Activated CD8-positive, alpha-beta memory T cell treated with anti-CD3 and anti-CD28 coated beads, Interleukin-2, amount 50 U/mL, for 24 hours (primary cell): Measurements from ENCODE around the gene EPHA3.
"Not testable (repeated sequence)": the region's sequence is repeated elsewhere in the genome, so short reads cannot be mapped to it uniquely, and the experiment has no call there.

Experiments
- DNase-seq: peaks from one replicate; pipeline ENCODE4 v3.0.0-alpha.2; 2020; ENCODE audit errors: extremely low read depth

The EPHA3 gene

DNA sequence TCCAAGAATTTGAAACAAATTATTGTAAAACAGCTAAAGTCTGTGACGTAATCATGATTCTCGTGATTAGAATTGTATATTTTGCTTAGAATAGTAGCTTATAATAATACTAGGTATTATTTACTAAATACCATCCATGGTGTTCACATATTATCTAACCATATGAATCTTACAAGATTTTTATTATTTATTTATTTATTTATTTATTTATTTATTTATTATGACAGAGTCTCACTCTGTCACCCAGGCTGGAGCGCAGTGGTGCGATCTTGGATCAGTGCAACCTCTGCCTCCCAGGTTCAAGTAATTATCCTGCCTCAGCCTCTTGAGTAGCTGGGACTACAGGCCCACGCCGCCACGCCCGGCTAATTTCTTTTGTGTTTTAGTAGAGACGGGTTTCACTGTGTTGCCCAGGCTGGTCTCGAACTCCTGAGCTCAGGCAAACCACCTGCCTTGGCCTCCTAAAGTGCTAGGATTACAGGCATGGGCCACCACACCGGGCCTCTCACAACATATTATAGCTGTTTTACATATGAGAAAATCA is 173.5 kb downstream of the EPHA3 start:
- DNase-seq = no peak

DNA sequence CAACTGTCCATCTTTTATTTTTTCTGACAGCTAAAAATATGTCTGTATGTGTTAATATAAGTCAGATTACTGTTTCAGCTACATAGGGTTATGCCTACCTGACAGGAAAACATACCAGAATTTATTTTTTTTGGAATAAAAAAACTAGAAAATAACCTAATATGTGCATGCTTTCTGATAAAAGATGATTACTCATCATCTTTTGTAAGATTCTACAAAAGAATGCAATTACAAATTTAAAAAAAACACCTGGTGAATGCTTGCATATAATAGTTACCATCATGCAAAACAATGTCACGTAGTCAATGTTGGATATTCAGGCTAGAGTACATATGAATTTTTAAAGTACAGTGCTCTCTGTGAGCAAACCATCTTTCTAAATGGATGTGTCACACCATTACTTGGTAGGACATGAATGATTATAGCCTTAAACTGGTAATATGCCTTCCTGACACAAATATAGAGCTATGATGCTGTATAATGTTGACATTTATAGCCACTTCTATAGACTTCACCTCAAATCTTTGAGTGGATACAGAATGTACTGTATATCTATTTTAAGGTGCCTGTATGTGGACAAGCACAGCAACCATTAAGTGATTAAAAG is 180.6 kb downstream of the EPHA3 start:
- DNase-seq = no peak

DNA sequence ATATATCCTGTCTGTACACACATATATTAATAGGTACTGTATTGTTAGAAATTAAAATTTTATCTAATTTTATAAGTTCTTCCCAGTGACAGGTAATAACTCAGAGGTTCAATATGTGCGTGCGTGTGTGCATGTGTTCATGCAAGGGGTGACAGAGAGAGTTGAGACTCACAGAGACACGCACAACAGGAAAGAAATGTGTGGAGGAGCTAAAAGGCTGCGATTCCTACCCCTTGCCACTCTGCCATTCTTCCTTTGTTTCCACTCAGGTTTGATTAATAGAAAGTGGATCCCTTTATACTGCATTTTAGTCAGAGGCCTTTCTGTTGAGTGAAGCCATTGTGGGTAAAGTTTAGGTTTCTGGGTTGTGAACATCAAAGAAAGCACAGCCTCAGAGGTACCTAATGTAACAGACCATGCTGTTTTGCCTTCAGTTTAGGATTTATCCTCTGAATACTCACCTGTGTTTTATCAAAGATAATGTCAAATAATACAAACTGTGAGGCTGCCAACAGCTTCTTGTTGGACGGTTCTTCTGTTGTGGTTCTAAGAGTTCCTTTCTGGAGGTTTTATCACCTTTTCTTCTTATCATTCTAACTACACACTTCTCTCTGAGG is 182.3 kb downstream of the EPHA3 start:
- DNase-seq = no peak

DNA sequence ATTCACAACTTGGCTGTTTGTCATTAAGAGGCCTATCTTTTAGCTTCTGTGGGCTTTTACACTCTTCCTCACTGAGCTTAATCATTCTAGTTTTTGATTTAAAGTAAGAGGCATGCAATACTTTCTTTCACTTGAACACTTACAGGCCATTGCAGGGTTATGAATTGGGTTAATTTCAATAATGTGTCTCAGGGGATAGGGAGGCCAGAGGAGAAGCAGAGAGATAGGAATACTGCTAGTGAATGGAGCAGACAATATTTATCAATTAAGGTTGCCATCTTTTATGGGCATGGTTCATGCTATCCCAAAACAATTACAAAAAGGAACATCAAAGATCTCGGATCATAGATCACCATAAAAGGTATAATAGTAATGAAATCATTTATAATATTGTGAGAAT is 189.8 kb downstream of the EPHA3 start:
- no peak for DNase-seq

DNA sequence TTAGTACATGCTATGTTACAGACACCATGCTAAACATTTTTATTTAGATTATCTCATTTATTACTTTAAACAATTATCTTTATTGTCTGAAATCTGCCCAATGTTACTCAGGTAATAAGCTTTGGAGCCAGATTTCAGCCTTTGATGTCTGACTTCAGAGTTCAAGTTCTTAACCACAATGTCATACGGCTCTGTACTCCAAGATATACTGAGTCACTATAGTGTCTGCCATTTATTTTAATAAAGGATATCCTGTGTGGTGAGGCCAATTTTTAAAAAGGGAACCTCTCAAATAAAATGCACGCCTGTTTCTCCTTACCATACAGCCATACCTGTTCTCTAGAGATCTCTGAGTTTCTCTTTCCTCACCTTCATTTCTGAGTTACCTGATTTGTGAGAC is 193.1 kb downstream of the EPHA3 start:
- DNase-seq = no peak

DNA sequence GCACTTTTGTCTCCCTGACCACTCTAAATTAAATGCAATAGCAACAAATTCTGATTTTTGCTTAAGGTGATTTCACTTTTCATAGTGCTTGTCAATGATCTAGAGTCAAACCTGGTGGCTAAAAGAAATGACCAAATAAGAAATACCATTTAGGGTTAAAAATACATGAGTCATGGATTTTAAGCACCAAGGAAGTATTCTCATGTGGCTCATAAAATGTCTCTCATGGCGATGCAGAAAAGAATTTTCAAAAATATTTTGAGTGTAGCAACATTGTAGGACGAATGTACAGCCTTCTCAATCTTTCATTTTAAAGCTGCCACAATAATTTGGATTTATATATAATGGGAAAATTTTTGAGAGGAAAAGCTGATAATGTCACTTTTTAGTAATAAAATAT is 193.6 kb downstream of the EPHA3 start:
- DNase-seq = no peak

DNA sequence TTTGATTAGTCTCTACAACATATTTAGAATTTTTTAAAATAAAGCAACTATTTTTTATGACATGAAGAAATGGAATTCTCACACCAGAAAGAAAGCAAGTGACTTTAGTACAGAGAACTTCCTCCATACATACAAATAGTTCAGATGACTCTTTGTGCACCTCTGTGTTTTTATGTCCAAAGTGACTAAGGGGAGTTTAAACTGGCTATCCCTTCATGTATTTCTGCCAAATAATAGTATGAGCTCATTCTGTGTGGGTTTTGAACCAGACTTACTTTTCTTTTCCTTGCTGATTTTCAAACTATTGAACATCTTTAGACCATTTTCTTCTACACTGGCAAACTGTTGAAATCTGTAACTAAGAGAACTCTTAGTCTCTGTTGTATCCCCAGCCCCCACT is 196.3 kb downstream of the EPHA3 start:
- no peak for DNase-seq

DNA sequence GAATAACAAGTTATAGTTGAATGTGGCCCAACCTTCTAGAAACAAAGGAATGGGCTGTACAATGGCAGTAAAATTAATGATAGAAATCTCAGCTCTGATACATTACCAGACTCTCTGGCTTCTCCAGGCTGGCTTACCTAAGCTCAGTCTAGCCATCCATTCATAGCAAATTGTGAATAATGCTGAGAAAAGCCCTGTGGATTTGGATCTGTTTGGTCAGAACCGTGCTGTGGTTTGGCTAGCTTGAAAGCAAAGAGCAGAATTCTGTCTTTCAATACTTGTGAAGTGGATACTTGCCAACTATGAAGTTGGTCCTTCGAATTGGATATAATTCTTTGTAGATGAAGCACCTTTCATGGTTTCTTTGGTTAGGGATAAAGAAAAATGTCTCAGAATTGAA is 199.1 kb downstream of the EPHA3 start:
- no peak for DNase-seq

DNA sequence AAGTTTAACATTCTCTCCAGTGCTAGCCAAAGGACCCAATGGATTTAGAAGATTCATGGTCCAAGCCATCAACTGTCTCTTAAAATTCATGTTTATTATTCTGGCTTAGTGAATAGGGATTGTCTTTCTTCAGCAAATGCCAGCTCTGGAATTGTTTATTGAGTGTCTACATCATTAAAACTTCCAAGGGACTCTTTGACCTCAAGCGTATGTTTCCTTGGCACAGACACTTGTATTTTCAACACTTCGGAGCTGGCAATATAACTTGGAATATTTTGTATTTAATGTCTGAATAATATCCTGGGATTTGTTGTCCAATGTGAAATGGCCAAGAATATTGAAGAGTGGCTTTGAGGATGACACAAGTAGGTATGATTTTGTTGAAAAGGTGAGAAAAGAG is 204.2 kb downstream of the EPHA3 start:
- DNase-seq = no peak

DNA sequence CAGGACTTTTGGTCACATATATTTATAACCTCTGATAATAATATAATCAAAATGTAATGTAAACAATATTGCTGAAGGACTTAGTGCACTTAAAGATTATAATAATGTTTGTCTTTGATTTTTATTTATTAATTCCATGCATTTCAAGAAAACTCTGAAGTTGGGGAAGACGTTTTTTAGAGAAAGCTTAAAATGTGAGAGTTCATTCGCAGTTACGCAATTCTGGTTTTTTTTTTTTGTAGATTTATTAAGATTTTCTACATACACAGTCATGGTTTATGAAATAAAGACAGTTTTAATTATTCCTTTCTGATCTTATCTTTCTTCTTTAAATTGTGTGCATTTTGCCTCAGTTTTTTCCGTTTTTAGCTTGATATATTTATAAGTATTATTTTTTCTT is 204.7 kb downstream of the EPHA3 start:
- DNase-seq = no peak

DNA sequence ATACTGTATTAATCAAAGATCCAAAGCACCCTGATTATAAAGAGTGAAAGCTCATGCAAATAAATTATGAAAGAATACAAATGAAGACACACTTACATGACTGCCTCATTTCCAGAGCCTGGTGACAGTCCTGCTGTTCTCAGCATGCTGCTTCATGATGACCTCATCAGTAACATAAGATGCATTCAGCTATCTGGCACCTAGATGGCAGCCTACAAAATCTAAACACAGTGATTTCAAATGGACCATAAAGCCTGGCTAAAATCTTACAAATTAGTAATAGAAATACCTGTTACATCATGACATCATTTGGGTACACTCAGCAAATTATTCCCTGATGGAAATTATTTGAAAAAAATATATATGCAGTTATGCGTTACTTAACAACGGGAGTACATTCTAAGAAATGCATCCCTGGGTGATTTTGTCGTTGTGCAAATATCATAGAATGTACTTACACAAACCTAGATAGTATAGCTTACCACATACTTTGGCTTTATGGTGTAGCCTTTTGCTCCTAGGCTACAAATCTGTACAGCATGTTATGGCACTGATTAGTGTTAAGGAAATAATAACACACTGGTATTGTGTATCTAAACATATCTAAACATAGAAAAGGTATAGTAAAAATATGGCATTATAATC is 207.2 kb downstream of the EPHA3 start:
- DNase-seq = no peak

DNA sequence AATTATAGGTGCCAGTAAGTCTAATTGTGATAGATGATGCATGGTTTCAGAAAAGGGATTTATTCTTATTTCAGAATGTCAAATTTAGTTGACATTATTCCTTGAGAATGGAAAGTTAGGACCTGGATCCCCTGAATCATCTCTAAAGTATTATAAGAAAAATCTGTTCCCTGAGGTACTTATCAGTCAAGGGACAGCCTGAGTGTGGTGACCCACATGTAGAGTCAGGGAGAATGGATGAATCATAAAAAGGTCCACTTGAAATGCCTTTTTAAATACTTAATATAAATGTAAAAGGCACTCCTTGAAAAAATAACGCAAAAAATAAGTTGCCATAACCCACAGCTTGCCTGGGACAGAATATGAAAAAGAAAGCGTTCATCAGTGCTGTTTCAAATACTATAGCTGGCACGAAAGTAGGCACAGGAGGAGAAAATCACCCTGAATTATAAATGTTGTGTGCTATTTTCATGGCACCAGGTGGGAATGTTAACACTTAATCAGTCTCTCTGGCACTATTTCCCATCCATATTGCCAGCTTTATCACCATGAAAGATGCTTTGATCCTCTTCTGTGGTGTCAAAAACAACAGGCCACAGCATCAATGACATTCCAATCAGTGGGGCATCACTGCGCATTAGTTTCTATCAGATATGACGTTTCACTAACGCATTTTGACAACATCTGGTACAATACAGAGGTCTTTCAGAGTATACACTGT is 208.5 kb downstream of the EPHA3 start:
- no peak for DNase-seq

DNA sequence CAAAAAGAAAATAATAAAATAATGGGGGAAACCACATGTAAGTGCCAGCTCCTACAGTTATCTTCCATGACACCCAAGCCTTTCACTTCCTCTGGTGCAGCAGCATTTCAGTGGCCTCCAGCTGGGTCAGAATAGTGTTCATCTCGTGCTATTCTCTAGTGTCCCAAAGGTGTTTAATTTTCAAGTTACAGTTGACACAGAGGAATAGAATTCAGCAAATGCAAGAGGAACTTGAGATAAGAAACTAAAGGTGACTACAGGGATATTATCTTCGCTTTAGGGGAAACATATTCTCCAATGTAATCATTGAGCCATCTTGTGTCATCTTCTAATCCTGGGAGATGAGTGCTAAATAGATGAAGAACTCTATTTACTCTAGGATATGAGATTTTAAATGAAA is 212.8 kb downstream of the EPHA3 start:
- DNase-seq = no peak

DNA sequence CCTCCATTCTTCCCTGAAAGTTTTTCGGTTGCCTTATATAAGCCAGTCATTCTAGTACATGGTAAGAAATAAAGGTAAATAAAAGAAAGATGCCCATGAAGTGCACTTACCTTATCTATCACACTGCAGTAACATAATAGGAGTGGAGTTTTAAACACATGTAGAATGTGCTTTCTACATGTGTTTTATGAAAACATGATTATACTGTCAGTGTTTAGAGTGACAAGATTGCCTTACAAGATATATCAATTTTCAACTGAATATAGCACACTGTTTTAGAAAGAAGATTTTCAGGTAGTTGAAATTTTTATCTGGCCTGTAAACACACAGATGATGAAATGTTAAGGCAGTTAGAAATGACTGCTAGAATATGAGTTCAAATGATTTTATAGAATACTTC is 219.6 kb downstream of the EPHA3 start:
- no peak for DNase-seq

DNA sequence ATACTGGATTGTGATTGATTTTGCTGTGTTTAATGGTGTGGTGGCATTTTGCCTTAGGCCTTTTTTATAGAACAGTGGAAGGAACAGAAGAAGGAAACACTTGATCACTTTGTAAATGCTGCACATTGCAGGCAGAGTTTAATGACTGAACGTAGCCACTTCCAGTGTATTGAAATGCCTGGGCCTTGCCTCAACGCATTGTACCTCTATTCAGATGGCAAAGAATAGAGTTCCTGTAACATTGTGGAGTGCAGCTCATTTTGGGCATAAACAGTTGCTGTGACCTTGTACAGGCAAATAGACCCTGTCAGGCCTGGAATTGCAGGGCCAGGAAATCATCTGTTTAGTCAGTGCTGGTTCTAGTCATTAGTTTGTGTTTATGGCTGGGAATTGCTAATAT is 225.0 kb downstream of the EPHA3 start:
- no peak for DNase-seq

DNA sequence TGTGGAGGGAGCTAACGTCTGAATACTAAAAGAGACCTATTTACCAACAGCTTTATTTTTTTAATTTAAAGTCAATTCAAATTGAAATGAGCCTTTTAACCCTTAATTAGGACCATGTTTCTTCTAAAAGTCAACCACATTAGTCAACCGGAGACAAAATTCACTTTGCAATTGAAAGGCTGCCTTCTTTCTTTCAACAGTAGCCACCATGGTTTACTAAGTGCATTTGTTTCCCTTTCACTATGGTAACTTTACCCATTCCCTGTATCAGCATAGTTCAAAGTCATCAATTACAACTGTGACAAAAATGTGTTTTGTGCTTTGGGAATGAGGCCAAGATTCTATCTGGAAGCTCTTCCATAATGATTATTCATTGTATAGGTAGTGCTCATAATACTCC is 225.4 kb downstream of the EPHA3 start:
- no peak for DNase-seq

DNA sequence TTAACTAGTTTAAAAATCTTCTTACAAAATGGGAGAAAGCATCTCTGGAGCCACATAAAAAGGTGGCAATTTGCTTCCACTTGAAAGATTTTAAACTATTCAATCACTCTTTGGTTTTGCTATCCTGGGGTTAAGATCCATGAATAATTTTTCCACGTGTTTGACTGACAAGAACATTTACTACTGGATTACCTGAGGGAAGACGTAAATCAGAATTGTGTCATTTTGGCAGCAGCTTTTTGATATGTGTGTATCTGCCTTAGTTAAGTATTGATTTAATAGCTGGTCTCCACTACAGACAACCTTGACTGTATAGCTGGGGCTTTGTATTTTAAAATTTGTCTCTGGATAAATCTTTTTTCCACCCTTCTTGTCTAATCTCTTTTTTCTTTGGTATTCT is 228.3 kb downstream of the EPHA3 start:
- no peak for DNase-seq

DNA sequence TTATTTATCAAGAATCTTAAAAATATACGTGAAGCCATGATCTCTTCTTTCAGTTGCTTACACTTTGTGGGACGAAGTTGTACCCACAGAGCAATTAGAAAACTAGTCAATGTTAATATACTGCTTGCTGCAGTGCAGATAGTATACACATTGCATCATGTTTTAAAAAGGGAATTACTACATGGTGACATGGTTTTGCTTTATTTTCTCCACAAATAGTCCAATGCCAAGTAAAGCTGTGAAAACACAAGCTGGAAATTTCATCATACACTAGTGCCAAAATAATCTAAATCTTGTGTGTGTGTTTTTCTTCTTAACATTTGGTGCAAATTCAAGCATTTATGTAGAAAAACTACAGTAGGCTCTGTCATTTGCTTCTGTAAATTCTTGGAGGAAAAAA is 233.0 kb downstream of the EPHA3 start:
- no peak for DNase-seq

DNA sequence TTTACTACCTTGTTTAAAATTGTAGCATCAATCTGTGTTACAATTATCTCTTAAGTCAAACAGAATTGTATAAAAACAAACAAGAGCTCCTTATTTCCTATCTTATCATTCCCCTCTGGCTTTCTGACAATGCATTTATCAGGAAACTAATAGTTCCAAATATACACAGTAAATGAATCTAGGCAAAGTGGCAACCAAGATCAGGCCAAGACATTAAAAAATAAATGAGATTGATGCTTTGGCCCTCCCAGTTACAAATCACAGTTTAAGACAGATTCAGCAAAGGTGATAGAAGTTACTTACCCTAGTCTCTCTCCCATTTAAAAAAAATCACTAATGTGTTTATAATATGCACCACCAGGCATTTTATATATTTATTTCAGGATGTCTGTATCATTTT is 236.7 kb downstream of the EPHA3 start:
- no peak for DNase-seq

DNA sequence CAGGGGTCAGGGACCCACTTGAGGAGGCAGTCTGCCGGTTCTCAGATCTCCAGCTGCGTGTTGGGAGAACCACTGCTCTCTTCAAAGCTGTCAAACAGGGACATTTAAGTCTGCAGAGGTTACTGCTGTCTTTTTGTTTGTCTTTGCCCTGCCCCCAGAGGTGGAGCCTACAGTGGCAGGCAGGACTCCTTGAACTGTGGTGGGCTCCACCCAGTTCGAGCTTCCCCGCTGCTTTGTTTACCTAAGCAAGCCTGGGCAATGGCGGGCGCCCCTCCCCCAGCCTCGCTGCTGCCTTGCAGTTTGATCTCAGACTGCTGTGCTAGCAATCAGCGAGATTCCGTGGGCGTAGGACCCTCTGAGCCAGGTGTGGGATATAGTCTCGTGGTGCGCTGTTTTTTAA is 243.5 kb downstream of the EPHA3 start:
- not testable (repeated sequence) for DNase-seq

DNA sequence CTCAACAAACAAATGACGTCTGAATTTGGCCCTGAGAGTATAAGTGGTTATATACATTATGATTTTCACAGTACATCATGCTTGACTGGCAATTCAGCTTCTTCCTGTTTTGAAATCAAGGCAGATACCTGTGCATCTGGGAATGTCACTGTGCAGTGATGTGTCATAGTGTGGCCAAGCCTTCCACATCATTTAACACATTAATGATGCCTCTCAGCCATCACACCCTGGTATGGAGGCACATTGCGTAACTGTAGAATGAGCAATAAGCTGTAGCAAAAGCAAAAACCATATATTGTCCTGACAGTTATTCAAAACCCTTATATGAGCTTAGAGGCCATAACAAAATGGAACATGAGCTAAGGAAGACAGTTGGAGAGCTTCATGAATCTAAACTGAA is 246.0 kb downstream of the EPHA3 start:
- no peak for DNase-seq

DNA sequence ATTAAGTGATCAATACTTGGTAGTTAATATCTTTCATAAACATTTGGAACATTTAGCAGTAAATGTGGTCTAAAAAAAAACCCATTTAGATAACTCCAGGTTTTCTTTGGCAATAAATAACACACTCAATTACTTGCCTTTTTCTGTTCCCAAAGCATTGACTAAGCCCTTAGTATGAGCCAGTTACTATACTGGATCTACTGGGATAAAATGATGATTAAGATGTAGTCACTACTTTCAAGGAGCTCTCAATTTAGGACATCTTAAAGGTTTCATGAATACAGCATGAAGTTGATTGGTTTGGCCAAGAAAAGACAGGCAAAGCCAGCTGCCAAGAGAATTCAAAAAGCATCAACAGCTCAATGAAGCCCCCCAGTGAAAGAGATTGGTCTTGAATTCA is 250.9 kb downstream of the EPHA3 start:
- no peak for DNase-seq

DNA sequence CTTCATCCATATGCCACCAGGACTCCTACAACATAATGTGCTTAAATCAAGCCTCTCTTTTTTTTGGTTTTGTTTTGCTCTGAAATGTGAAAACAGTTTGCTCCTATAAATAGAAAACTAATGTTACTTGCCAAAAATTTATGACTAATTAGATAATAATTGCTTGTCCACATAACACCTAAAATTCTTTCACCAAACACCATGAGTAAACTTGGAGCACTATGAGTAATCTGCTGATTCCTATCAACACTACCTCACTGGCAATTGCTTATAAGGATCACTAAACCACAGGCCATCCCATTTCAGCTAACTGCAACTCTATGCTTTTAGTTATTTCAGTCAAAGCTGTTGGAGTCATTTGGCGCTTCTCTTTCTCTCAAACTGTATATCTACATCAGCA is 252.7 kb downstream of the EPHA3 start:
- no peak for DNase-seq
